Stimulated activated CD8-positive, alpha-beta memory T cell treated with anti-CD3 and anti-CD28 coated beads, Interleukin-15, amount 100 ng/mL, for 4 hours (primary cell): ENCODE data around the gene FIBIN.
"Not testable (repeated sequence)": the region's sequence is repeated elsewhere in the genome, so short reads cannot be mapped to it uniquely, and the experiment has no call there.

Experiments used
- DNase-seq, 2 donors: peaks; one replicate each; pipeline ENCODE4 v3.0.0-alpha.2; 2020; ENCODE audit warnings: low read depth in 2 of 2

Gene FIBIN

GRCh38 chr11:26993965-26994457, at the start of gene FIBIN:
Gene FIBIN (plus strand): TSS chr11:26994112. CDS start chr11:26994527, 415 bp downstream.
- DNase-seq = no peak

- DNase-seq = no peak
Measured at GRCh38 chr11:26944866-26945664, 48.8 kb upstream of the FIBIN start.

- DNase-seq = no peak
Measured at GRCh38 chr11:26946257-26946716, 47.6 kb upstream of the FIBIN start.

- DNase-seq = no peak
Measured at GRCh38 chr11:26947379-26947844, 46.5 kb upstream of the FIBIN start.

GRCh38 chr11:26947904-26948639, 45.8 kb upstream of the FIBIN start:
- no peak for DNase-seq

GRCh38 chr11:26948881-26949280, 45.0 kb upstream of the FIBIN start:
- DNase-seq = no peak

GRCh38 chr11:26949846-26950245, 44.1 kb upstream of the FIBIN start:
- DNase-seq = no peak

GRCh38 chr11:26950260-26950719, 43.6 kb upstream of the FIBIN start:
- no peak for DNase-seq

GRCh38 chr11:26951809-26952515, 42.0 kb upstream of the FIBIN start:
- no peak for DNase-seq

GRCh38 chr11:26953770-26954392, 40.0 kb upstream of the FIBIN start:
- no peak for DNase-seq

GRCh38 chr11:26958005-26958701, 35.8 kb upstream of the FIBIN start:
- DNase-seq = no peak

- no peak for DNase-seq
Measured at GRCh38 chr11:26958702-26959049, 35.2 kb upstream of the FIBIN start.

- DNase-seq = no peak
Measured at GRCh38 chr11:26960281-26960680, 33.6 kb upstream of the FIBIN start.

GRCh38 chr11:26963764-26964163, 30.1 kb upstream of the FIBIN start:
- DNase-seq = no peak

- no peak for DNase-seq
Measured at GRCh38 chr11:26964339-26964738, 29.6 kb upstream of the FIBIN start.

- not testable (repeated sequence) for DNase-seq
Measured at GRCh38 chr11:26964847-26965485, 28.9 kb upstream of the FIBIN start.

GRCh38 chr11:26971961-26972360, 22.0 kb upstream of the FIBIN start:
- DNase-seq = no peak

GRCh38 chr11:26974069-26974783, 19.7 kb upstream of the FIBIN start:
- no peak for DNase-seq

GRCh38 chr11:26974996-26975395, 18.9 kb upstream of the FIBIN start:
- no peak for DNase-seq

GRCh38 chr11:26976389-26976788, 17.5 kb upstream of the FIBIN start:
- no peak for DNase-seq
